C4-2B (cell line): Measurements from ENCODE around the gene IGLL5.

ENCODE experiments used
- ZFX ChIP-seq: fragments of 450-650 bp; IDR thresholded peaks from 2 replicates; pipeline ENCODE4 v1.6.1; 2017
- TF ChIP-seq, protein P1 (sequence below): fragments of 450-650 bp; conservative IDR thresholded peaks from 2 replicates; pipeline ENCODE4 v1.5.1; 2017; ENCODE audit warnings: mild to moderate bottlenecking

DNA sequence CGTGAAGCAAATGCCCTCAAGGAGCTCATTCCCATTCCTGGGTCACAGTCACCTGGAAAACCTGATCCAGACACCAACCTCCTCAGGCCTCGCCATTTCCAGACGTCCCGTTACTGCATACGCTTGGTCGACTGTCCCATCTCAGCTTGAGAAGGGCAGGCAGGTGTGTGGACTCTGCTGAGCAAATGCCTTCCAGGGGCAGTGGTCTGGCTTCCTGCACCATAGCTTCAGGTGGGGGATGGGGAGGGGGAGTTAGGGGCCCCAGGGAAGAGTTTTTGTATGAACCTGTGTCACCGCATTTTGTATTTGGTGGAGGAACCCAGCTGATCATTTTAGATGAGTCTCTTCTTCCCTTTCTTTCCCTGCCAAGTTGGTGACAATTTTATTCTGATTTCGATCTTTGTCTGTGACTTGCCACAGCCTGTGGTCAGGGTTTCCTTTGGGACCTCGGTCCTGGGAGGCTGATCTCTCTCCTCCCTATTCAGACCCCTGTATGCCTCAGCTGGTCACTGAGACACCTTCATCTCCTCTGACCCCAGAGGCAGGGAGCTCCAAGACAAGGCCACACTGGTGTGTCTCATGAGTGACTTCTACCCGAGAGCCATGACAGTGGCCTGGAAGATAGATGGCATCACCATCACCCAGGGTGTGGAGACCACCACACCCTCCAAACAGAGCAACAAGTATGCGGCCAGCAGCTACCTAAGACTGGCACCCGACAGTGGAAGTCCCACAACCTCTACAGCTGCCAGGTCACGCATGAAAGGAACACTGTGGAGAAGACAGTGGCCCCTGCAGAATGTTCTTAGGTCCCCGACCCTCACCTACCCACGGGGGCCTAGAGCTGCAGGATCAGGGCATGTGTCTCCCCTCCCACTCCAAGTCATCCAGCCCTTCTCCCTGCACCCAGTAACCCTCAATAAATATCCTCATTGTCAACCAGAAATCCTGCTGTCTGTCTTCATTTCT is 22.9 kb downstream of the IGLL5 start:
- TF ChIP-seq, protein P1, sequence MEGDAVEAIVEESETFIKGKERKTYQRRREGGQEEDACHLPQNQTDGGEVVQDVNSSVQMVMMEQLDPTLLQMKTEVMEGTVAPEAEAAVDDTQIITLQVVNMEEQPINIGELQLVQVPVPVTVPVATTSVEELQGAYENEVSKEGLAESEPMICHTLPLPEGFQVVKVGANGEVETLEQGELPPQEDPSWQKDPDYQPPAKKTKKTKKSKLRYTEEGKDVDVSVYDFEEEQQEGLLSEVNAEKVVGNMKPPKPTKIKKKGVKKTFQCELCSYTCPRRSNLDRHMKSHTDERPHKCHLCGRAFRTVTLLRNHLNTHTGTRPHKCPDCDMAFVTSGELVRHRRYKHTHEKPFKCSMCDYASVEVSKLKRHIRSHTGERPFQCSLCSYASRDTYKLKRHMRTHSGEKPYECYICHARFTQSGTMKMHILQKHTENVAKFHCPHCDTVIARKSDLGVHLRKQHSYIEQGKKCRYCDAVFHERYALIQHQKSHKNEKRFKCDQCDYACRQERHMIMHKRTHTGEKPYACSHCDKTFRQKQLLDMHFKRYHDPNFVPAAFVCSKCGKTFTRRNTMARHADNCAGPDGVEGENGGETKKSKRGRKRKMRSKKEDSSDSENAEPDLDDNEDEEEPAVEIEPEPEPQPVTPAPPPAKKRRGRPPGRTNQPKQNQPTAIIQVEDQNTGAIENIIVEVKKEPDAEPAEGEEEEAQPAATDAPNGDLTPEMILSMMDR, result no peak
- TF ChIP-seq ZFX, result no peak
